Measurements from ENCODE around the gene PACRG.

DNA sequence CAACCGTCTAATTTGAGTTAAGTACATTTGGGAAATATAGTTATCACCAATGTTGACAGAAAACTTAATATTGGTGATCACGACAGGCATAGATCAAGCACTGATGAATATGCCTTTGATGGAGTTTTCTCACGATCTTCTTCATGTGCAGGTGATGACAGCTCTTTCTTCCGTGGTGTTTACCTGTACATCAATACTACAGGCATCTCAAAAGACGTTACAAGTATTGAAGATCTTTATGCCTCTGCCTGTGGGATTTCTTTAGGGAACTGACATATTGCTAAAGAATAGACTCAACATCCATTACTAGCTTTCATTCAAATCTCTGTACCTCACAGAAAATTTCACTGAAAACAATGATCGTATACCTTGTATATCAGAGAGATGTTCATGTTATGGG lies 178.7 kb downstream of the PACRG start:
- no peak for TF ChIP-seq POLR2AphosphoS5 (IDR thresholded peaks at IDR 0.05; ENCODE audit: low read depth, low read length)
- no peak for TF ChIP-seq POLR2A (IDR thresholded peaks at IDR 0.05; ENCODE audit: low read depth, low read length)
- TF ChIP-seq TAF1 (IDR thresholded peaks at IDR 0.05; ENCODE audit: borderline replicate concordance, low read depth, low read length): no peak

Data from GM12892 (cell line).